Measurements from ENCODE around the gene APOL2.
A peak's percentile ranks its signal among the peaks of the same experiment; 100 is the strongest.
"Not testable (repeated sequence)": the region's sequence is repeated elsewhere in the genome, so short reads cannot be mapped to it uniquely, and the experiment has no call there.

APOL2 gene

DNA sequence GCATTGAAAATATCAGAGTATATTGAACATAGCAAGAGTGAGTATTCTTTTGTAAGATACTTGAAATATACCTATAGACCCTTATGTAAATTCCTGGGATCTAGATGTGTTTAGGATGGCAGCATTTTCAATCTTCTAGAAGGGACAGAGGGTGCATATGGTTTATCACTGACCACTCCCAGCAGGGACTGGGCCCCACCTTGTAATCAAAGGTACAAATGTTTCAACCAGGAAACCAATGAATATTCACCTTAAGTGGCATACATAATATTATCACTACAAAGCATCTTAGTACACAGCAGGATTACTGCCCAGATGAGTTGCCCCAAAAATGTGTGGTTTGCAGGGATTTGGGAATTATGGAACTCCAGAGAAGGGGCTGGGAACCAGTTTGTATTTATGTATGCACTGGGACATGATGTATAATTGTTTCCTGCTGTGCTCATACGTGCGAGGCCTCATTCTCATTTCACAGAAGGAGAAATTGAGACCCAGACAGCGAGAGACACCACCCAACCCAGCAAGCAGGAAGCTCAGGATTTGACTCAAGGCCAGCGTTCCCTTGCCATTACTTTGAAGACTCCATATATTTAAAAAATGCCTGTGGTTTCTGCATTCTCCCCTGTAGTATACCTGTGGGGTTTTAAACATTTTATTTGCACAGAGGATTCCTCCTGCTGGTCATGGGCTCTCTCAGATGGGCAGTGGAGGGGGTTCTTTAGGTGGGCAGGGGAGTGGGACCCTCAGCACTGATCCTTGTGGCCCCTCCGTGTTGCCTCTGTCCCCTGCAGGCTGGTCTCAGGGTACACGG, 42.9 kb downstream of the APOL2 start:
- no peak for DNase-seq

DNA sequence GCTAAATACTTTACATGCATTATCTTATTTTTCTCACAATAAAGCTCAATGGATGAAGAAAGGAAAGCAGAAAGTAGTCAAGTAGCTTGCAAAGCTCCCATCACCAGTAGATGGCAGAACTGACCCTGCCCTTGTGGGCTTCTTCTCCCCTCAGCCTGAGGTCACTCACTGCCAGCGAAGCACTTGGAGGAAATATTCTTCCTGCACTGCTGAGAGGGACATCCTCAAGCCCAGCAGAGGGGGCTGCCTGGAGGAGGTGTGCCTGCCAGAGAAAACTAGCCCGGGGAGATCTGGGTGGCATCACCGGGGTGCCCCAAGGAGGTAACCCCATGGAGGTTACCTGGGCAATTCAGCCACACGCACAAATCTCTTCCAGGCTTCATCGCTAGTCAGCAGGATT, 44.4 kb downstream of the APOL2 start:
- peak in 1 of 2 donors; percentile 41 for DNase-seq

DNA sequence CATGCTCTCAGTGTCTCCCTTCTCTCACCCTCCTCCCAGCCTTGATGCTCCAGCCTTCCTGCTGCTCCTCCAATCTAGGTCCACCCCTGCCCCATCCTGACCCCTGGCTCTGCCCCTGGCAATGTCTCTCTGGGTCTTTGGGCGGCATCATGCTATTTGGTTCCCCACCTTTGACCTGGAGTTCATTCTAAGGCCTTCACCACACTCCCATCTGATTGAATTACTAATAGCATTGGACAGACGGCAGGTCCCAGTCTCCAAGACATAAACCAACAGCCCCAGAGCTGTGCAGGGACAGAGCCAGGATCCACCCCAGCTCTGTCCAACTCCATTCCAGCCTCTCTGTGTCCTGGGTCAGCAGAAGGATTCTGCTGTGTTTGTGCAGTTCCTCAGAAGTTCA, 44.9 kb downstream of the APOL2 start:
- DNase-seq = no peak

DNA sequence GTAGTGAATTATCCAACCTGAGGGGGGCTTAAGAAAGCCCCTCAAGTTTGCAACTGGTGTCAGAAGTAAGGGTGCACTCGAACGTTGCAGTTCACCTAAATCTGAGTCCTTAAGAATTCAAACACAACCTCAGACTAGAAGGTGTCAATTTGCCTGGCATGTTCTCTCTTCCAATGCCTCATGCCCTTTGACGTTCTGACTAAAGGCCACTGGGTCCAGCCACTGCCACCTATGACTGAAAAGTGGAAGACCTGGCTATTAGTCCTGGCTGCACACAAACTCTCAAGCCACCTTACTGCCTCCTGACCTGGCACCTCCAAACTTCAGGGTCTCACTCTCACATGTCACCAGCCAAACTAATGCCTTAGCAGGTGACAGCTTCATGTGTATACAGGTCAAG, 45.8 kb downstream of the APOL2 start:
- DNase-seq = no peak

DNA sequence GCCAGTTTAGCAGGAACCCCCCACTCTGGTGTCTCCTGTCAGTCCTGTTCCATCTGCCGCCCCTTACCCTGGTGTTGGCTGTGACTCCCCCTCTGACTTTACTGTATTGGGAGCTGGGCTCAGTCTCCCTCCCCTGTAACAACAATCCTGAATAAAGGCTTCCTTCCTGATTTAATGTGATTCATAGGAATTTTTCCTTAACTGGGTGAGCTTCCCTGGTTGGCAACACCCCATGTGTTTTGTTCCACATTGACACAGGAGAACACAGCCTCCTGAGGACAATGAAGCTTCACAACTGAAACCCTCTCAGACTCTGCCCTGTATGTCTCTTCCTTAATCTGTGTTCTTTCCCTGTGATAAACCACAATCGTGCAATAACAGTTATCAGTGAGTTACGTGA, 46.2 kb downstream of the APOL2 start:
- no peak for DNase-seq

GRCh38 chr22:36192542-36192941, 46.8 kb downstream of the APOL2 start:
- no peak for DNase-seq

DNA sequence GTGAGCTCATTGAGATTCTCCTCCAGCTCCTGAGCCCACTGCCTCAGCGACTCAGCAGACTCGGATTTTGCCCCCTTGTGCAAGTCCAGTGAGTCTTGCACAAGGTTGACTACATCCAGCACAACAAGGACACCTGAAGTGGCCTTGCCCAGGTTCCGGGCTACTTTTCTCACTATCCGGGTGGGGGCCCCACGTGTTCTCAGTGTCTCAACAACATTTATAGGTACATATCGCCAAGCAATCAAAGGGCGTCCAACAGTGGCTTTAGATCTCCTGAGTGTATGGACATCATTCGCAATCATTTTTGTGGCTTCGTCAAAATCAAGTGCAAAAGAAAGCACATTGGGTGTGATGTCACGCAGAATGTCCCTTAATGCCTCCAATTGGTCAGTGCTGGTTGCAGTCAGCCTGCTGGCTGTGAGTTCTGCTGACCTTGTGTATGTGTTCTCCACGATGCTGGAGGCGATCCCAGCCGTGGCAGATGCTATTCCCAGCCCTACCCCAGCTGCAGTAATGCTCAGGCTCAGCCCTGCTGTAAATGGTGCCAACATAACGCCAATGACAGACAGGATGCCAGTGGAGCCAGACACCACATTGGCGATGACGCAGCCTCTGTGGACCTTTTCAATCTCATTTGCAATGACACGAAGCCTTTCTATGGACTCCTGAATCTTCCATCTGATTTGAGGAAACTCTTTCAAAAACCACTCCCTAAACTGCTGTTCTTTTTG, 48.1 kb downstream of the APOL2 start:
- peak; percentile 81 to 85 for DNase-seq

GRCh38 chr22:36187862-36188261, 51.5 kb downstream of the APOL2 start:
- not testable (repeated sequence) for DNase-seq

GRCh38 chr22:36185828-36186624, 53.3 kb downstream of the APOL2 start:
- no peak for DNase-seq

DNA sequence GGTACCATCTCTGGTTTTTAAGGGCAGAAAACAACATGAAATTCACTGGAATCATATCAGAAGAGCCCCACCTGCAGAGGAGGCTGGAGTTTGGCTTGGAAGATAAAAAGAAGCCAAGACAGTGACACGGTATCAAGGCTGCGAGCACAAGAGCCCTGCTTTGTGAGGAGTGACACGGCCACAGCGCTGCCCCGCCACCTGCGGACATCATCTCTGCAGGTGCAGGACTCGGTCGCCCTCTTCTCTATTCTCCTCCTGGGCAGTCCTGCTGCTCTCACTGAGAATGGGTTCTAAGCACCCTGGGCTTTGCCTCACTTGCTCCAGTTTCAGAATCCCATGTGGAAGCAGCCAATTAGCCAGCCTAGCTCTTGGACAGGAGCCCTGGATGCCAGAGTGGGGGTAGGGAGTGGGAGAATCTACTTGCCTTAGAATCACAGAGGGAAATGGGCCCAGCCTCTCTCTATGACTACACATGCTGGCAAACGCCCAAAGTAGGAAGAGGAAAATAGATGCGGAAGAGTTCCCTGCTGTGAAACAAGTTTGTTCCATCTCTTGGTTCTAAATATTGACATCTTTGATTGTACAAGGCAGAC, 54.8 kb downstream of the APOL2 start:
- peak; percentile 38 to 39 for DNase-seq

DNA sequence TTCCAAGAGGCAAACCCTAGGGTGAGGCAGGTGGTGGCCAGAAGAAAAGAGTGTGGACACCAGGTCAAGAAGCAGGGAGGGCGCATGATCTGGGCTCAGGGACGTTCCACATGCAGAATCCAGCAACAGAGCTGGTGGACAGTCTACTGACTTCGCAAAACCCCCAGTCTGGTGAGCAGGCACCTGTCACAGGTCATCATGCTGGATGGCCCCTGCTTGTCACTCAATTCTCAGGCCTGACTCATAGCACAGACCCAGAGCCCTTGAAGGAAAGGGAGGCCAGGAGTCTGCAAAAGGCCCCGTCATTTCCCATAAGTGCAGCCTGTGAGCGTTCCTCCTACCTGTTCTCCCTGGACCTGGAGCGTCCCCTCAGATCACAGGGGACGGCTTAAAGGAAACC, 55.9 kb downstream of the APOL2 start:
- DNase-seq = no peak

GRCh38 chr22:36182857-36183256, 56.5 kb downstream of the APOL2 start:
- no peak for DNase-seq

DNA sequence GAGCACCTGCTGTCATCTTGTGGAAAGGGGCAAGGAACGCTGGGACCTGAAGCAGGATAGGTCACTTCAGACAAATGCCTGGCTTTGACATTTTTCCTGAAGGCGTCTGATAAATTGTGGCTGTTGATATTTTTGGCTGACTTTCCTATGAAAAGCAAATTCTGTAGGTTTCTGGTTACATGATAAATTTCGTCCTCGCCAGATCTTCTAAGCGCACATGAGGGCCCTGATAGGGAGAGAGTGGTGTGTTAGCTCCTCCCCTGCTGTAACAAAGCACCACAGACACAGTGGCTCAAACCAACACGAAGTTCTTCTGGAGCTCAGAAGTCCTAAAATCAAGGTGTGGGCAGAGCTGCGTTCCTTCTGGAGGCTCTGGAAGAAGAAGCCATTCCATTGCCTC, 57.3 kb downstream of the APOL2 start:
- no peak for DNase-seq

DNA sequence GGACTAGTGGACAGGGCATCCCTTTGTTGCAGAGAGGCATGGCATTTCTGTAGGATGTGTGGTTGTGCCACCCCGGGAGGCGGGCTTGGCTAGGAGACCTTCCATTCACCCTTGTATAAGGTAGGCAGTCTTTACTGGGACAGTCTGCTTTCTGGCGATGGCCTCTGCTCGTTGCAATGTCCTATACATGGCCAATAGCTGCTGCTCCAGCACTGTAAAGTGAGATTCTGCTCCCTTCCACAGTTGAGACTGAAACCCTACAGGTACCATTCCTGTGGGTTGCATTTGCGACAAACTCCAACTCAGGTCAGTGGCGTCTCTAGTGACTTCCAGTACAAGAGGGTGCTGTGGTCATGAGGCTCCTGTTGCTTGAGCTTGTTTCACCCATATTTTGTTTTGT, 58.4 kb downstream of the APOL2 start:
- no peak for DNase-seq

GRCh38 chr22:36180038-36180880, 59.1 kb downstream of the APOL2 start:
- DNase-seq = peak; percentile 20 to 58

DNA sequence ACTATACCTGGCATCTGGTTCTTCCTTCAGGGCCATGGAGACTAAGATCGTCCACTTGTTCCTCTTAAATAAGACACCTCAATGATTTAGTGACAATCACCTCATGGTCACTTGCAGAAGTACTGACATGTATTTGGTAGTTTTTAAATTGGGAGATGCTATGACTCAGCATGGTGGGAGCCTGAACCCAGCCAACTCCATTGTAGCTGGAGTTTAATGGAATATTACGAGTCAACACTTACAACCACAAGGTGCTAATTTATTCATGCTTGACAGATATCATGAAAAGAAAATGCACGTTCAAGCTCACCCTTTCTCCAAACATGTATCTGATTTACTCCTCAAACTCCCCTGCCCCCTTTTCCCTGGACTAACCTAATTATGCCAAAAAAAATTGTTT, 62.2 kb downstream of the APOL2 start:
- no peak for DNase-seq

Data from hippocampal formation (tissue), 2 donors.